H9 (cell line): Measurements from ENCODE around the gene CELF5. TPM values are rescaled to one million over a fixed set of nuclear protein-coding genes. Genes with fewer than 3 reads are reported as not detected.

Source experiments
- DNase-seq: peaks from one replicate; pipeline ENCODE4 v3.0.0-alpha.2; 2017
- H2AFZ ChIP-seq: one replicate; pipeline ENCODE4 v1.6.1; 2013; ENCODE audit warnings: mild to moderate bottlenecking, low read length, control low read depth, moderate library complexity
- H2AK5ac ChIP-seq: 2 replicates; pipeline ENCODE4 v1.6.1; 2013; ENCODE audit warnings: low read length, control low read depth, mixed read lengths; ENCODE audit not compliant: insufficient read length
- H2BK120ac ChIP-seq: one replicate; pipeline ENCODE4 v1.6.1; 2013; ENCODE audit warnings: low read depth, mild to moderate bottlenecking, low read length, control low read depth, inconsistent platforms; ENCODE audit not compliant: poor library complexity, severe bottlenecking
- H2BK12ac ChIP-seq: 2 replicates; pipeline ENCODE4 v1.6.1; 2013; ENCODE audit warnings: low read length, control low read depth, mixed read lengths, low read depth; ENCODE audit not compliant: insufficient read length
- H2BK15ac ChIP-seq: 2 replicates; pipeline ENCODE4 v1.6.1; 2013; ENCODE audit warnings: low read depth, low read length, control low read depth
- H2BK20ac ChIP-seq: one replicate; pipeline ENCODE4 v1.6.1; 2013; ENCODE audit warnings: low read depth, mild to moderate bottlenecking, low read length, control low read depth, inconsistent platforms; ENCODE audit not compliant: poor library complexity, severe bottlenecking
- H2BK5ac ChIP-seq: 2 replicates; pipeline ENCODE4 v1.6.1; 2013; ENCODE audit warnings: low read length, control low read depth, mixed read lengths; ENCODE audit not compliant: insufficient read length
- H3K14ac ChIP-seq: 2 replicates; pipeline ENCODE4 v1.6.1; 2013; ENCODE audit warnings: low read length, control low read depth; ENCODE audit not compliant: insufficient read depth
- H3K18ac ChIP-seq: 2 replicates; pipeline ENCODE4 v1.6.1; 2013; ENCODE audit warnings: low read depth, mild to moderate bottlenecking, mixed read lengths, low read length, control low read depth; ENCODE audit not compliant: insufficient read length
- H3K23ac ChIP-seq: 2 replicates; pipeline ENCODE4 v1.6.1; 2013; ENCODE audit warnings: low read length, control low read depth, mixed read lengths, low read depth; ENCODE audit not compliant: insufficient read length
- H3K23me2 ChIP-seq: 2 replicates; pipeline ENCODE4 v1.6.1; 2013; ENCODE audit warnings: low read depth, mild to moderate bottlenecking, mixed read lengths, low read length, control low read depth; ENCODE audit not compliant: insufficient read length, poor library complexity, severe bottlenecking
- H3K27ac ChIP-seq: 2 replicates; pipeline ENCODE4 v1.5.1; 2013; ENCODE audit warnings: low read length, control low read depth, mixed read lengths, low read depth; ENCODE audit not compliant: insufficient read length
- H3K27me3 ChIP-seq: 2 replicates; pipeline ENCODE4 v1.6.1; 2013; ENCODE audit warnings: low read length, control low read depth, inconsistent platforms; ENCODE audit not compliant: insufficient read depth
- H3K4ac ChIP-seq: 2 replicates; pipeline ENCODE4 v1.6.1; 2013; ENCODE audit warnings: low read depth, mild to moderate bottlenecking, control low read depth, inconsistent platforms, low read length, moderate library complexity
- H3K4me1 ChIP-seq: 2 replicates; pipeline ENCODE4 v1.6.1; 2013; ENCODE audit warnings: low read length, control low read depth, inconsistent platforms; ENCODE audit not compliant: insufficient read depth
- H3K4me2 ChIP-seq: 2 replicates; pipeline ENCODE4 v1.6.1; 2013; ENCODE audit warnings: low read length, control low read depth, mixed read lengths; ENCODE audit not compliant: insufficient read length, insufficient read depth
- H3K56ac ChIP-seq: 2 replicates; pipeline ENCODE4 v1.6.1; 2013; ENCODE audit warnings: low read depth, mild to moderate bottlenecking, mixed read lengths, low read length, control low read depth; ENCODE audit not compliant: insufficient read length
- H3K79me1 ChIP-seq: 2 replicates; pipeline ENCODE4 v1.6.1; 2013; ENCODE audit warnings: low read depth, mild to moderate bottlenecking, moderate library complexity, low read length, control low read depth, inconsistent platforms; ENCODE audit not compliant: insufficient read depth, poor library complexity, severe bottlenecking
- H3K79me2 ChIP-seq: 2 replicates; pipeline ENCODE4 v1.6.1; 2013; ENCODE audit warnings: low read length, control low read depth, inconsistent platforms; ENCODE audit not compliant: insufficient read depth
- H3K9ac ChIP-seq: 2 replicates; pipeline ENCODE4 v1.6.1; 2013; ENCODE audit warnings: low read length, control low read depth, mixed read lengths; ENCODE audit not compliant: insufficient read length; ENCODE audit errors: extremely low read depth
- H3K9me3 ChIP-seq: one replicate; pipeline ENCODE4 v1.6.1; 2013; ENCODE audit warnings: low read depth, low read length, inconsistent platforms; ENCODE audit not compliant: control insufficient read depth
- H3T11ph ChIP-seq: one replicate; pipeline ENCODE4 v1.6.1; 2013; ENCODE audit warnings: mild to moderate bottlenecking, low read length, control low read depth, inconsistent platforms
- H4K20me1 ChIP-seq: one replicate; pipeline ENCODE4 v1.6.1; 2013; ENCODE audit not compliant: control insufficient read depth, insufficient read length, insufficient read depth
- H4K5ac ChIP-seq: 2 replicates; pipeline ENCODE4 v1.6.1; 2013; ENCODE audit warnings: low read depth, mild to moderate bottlenecking, mixed read lengths, low read length, control low read depth; ENCODE audit not compliant: insufficient read length
- H4K8ac ChIP-seq: replicated peaks from 2 replicates; pipeline ENCODE4 v1.6.1; 2013; ENCODE audit warnings: low read length, control low read depth, mixed read lengths, low read depth; ENCODE audit not compliant: insufficient read length
- H4K91ac ChIP-seq: 2 replicates; pipeline ENCODE4 v1.6.1; 2013; ENCODE audit warnings: low read depth, mild to moderate bottlenecking, moderate library complexity, mixed read lengths, low read length, control low read depth; ENCODE audit not compliant: insufficient read length
- H3K27ac Mint-ChIP-seq, 3 experiments: 2 replicates in 2 of 3; 3 replicates in 1 of 3; pipeline ENCODE4 v1.8.0; 2020 to 2021; ENCODE audit warnings: mixed read lengths in 3 of 3, mild to moderate bottlenecking in 1 of 3, moderate library complexity in 1 of 3
- H3K27me3 Mint-ChIP-seq: 2 replicates; pipeline ENCODE4 v1.8.0; 2021; ENCODE audit warnings: low read depth, mild to moderate bottlenecking, moderate library complexity, mixed read lengths
- H3K36me3 Mint-ChIP-seq, 3 experiments: 2 replicates in 2 of 3; 3 replicates in 1 of 3; pipeline ENCODE4 v1.8.0; 2020 to 2021; ENCODE audit warnings: low read depth in 3 of 3, mixed read lengths in 3 of 3; ENCODE audit not compliant: insufficient read depth in 1 of 3
- H3K4me1 Mint-ChIP-seq, 2 experiments: 2 replicates each; pipeline ENCODE4 v1.8.0; 2020; ENCODE audit warnings: mixed read lengths in 2 of 2
- H3K4me3 Mint-ChIP-seq, 2 experiments: 2 replicates in 1 of 2; 3 replicates in 1 of 2; pipeline ENCODE4 v1.8.0; 2020 to 2021; ENCODE audit warnings: mild to moderate bottlenecking in 2 of 2, mixed read lengths in 2 of 2, moderate library complexity in 1 of 2
- H3K9me3 Mint-ChIP-seq, 2 experiments: 2 replicates in 1 of 2; 3 replicates in 1 of 2; pipeline ENCODE4 v1.8.0; 2020; ENCODE audit warnings: mild to moderate bottlenecking in 2 of 2, mixed read lengths in 2 of 2, moderate library complexity in 1 of 2
- WGBS: extraction: QIAGEN DNeasy Blood & Tissue Kit; methylation state at CpG from one replicate; pipeline ENCODE4 v1.1.7; 2013; ENCODE audit warnings: missing lambda C conversion rate, low lambda C conversion rate, mixed read lengths; ENCODE audit not compliant: insufficient read length; ENCODE audit errors: extremely low coverage; 5-methylcytosine and 5-hydroxymethylcytosine counted together
- total RNA-seq: library from RNA; stranded (reverse); gene quantifications from 2 replicates; pipeline ENCODE4 v1.2.1, GENCODE V29; 2021
- TF ChIP-seq, protein P1 (sequence below): fragments of 200-600 bp; sonication (generic); conservative IDR thresholded peaks from 3 replicates; pipeline ENCODE4 v1.8.0; 2021; ENCODE audit warnings: antibody characterized with exemption, mild to moderate bottlenecking

Gene CELF5
- total RNA-seq, 1 experiment from 2014 or later = 4.8 TPM

DNA sequence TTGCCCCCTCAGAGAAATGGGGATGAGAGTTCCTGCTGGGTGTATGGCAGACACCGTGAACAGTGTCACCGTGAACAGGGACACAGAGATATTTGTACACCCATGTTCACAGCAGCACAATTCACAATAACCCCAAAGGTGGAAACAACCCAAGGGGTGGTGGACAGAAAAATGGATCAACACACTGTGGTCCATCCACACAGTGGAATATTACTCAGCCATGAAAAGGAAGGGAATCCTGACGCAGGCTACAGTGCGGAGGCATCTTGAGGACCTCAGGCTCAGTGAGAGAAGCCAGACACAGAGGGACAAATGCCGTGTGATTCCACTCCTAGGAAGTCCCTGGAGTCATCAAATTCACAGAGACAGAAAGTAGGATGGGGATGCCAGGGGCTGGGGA is 7.6 kb upstream of the CELF5 start:
- Histone ChIP-seq H3K23me2 (peaks cover 3% of the 10 kb centered on the region), H2AK5ac (no peak overlapping the region), H3K79me1 (no peaks in the 10 kb centered on the region), H3K27me3 (no peaks in the 10 kb centered on the region), H3K79me2 (no peaks in the 10 kb centered on the region), H3K56ac (no peak overlapping the region), H4K20me1 (no peaks in the 10 kb centered on the region), H3K18ac (no peak overlapping the region), H3K27ac (no peak overlapping the region), H2BK120ac (no peak overlapping the region), H2BK15ac (no peak overlapping the region), H3T11ph (no peak overlapping the region), H3K4ac (no peak overlapping the region), H3K9me3 (no peaks in the 10 kb centered on the region), H2BK12ac (no peak overlapping the region), H2BK5ac (no peak overlapping the region), H2AFZ (no peak overlapping the region), H3K4me1 (no peaks in the 10 kb centered on the region), H4K8ac (no peak overlapping the region), H3K9ac (no peak overlapping the region), H2BK20ac (no peak overlapping the region), H3K14ac (no peak overlapping the region), H4K5ac (no peak overlapping the region), H3K4me2 (no peak overlapping the region), H4K91ac (no peak overlapping the region), H3K23ac (no peak overlapping the region)
- H3K27me3 Mint-ChIP-seq = peaks cover 13% of the 10 kb centered on the region
- peaks cover 0 to 7% (median 5%) of the 10 kb centered on the region in 3 experiments; a peak in 3 of 7 replicates for H3K36me3 Mint-ChIP-seq
- 0 out of 7 replicates have a peak overlapping the region, but pooled peaks of 1 of the 3 experiments have one; percentile 44 for H3K27ac Mint-ChIP-seq
- no peak for DNase-seq
- H3K9me3 Mint-ChIP-seq = no peaks in the 10 kb centered on the region
- H3K4me1 Mint-ChIP-seq = no peaks in the 10 kb centered on the region
- peak overlapping the region in 1 of 2 experiments; percentile 48; a peak in 1 of 5 replicates for H3K4me3 Mint-ChIP-seq
- no CpG with 5 or more reads among the region's 5 CpGs for WGBS
- TF ChIP-seq, protein P1, sequence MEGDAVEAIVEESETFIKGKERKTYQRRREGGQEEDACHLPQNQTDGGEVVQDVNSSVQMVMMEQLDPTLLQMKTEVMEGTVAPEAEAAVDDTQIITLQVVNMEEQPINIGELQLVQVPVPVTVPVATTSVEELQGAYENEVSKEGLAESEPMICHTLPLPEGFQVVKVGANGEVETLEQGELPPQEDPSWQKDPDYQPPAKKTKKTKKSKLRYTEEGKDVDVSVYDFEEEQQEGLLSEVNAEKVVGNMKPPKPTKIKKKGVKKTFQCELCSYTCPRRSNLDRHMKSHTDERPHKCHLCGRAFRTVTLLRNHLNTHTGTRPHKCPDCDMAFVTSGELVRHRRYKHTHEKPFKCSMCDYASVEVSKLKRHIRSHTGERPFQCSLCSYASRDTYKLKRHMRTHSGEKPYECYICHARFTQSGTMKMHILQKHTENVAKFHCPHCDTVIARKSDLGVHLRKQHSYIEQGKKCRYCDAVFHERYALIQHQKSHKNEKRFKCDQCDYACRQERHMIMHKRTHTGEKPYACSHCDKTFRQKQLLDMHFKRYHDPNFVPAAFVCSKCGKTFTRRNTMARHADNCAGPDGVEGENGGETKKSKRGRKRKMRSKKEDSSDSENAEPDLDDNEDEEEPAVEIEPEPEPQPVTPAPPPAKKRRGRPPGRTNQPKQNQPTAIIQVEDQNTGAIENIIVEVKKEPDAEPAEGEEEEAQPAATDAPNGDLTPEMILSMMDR = no peak
